HG03139 (cell line): Measurements from ENCODE around the gene HSD3B7.
"Not testable (repeated sequence)": the region's sequence is repeated elsewhere in the genome, so short reads cannot be mapped to it uniquely, and the experiment has no call there.

Experiments used
- ATAC-seq: cut with Tn5 transposase; IDR thresholded peaks from one replicate; pipeline ENCODE4 v1.9.1; 2021; ENCODE audit not compliant: unreplicated experiment

HSD3B7 gene

GRCh38 chr16:30998852-30999761, 14.1 kb downstream of the HSD3B7 start:
- ATAC-seq, result no peak

- ATAC-seq, result no peak
These were observed 15.8 kb downstream of the HSD3B7 start for GRCh38 chr16:31000671-31001382.

GRCh38 chr16:31001507-31002249, 16.7 kb downstream of the HSD3B7 start:
- ATAC-seq, result no peak

- no peak for ATAC-seq
These were observed 17.3 kb downstream of the HSD3B7 start for GRCh38 chr16:31002250-31002700.

- ATAC-seq, result no peak
These were observed 17.9 kb downstream of the HSD3B7 start for GRCh38 chr16:31002862-31003341.

- ATAC-seq, result no peak
These were observed 18.7 kb downstream of the HSD3B7 start for GRCh38 chr16:31003744-31004143.

- no peak for ATAC-seq
These were observed 19.7 kb downstream of the HSD3B7 start for GRCh38 chr16:31004658-31005057.

GRCh38 chr16:31005350-31006085, 20.5 kb downstream of the HSD3B7 start:
- no peak for ATAC-seq

GRCh38 chr16:31006086-31006385, 21.0 kb downstream of the HSD3B7 start:
- no peak for ATAC-seq

- no peak for ATAC-seq
These were observed 21.6 kb downstream of the HSD3B7 start for GRCh38 chr16:31006589-31006988.

GRCh38 chr16:31007684-31008083, 22.7 kb downstream of the HSD3B7 start:
- no peak for ATAC-seq

- ATAC-seq, result no peak
These were observed 23.1 kb downstream of the HSD3B7 start for GRCh38 chr16:31008149-31008548.

- no peak for ATAC-seq
These were observed 23.5 kb downstream of the HSD3B7 start for GRCh38 chr16:31008551-31008950.

GRCh38 chr16:31009120-31009519, 24.1 kb downstream of the HSD3B7 start:
- ATAC-seq, result no peak

GRCh38 chr16:31009894-31010584, 25.0 kb downstream of the HSD3B7 start:
- ATAC-seq, result no peak

- no peak for ATAC-seq
These were observed 25.7 kb downstream of the HSD3B7 start, which contains the start of gene STX1B for GRCh38 chr16:31010585-31011325. STX1B (minus strand) TSS chr16:31010638; CDS start chr16:31010396, 242 bp downstream.

GRCh38 chr16:31011815-31012214, 26.8 kb downstream of the HSD3B7 start:
- ATAC-seq, result not testable (repeated sequence)

GRCh38 chr16:31013292-31013691, 28.3 kb downstream of the HSD3B7 start:
- ATAC-seq, result not testable (repeated sequence)

GRCh38 chr16:31016018-31016417, 31.0 kb downstream of the HSD3B7 start:
- ATAC-seq, result no peak
